PC-3 (cell line): Measurements from ENCODE around the gene SSTR3.

ENCODE experiments used
- EZH2 ChIP-seq: fragments of 300-600 bp; sonication (generic); IDR thresholded peaks from one replicate; pipeline ENCODE4 v1.6.1; 2017; ENCODE audit warnings: antibody characterized with exemption, mild to moderate bottlenecking, low read length; ENCODE audit not compliant: unreplicated experiment
- TF ChIP-seq, protein P1 (sequence below): fragments of 300-600 bp; sonication (generic); conservative IDR thresholded peaks from 2 replicates; pipeline ENCODE4 v1.5.1; 2017; ENCODE audit warnings: antibody characterized with exemption, low read depth, mild to moderate bottlenecking, low read length

DNA sequence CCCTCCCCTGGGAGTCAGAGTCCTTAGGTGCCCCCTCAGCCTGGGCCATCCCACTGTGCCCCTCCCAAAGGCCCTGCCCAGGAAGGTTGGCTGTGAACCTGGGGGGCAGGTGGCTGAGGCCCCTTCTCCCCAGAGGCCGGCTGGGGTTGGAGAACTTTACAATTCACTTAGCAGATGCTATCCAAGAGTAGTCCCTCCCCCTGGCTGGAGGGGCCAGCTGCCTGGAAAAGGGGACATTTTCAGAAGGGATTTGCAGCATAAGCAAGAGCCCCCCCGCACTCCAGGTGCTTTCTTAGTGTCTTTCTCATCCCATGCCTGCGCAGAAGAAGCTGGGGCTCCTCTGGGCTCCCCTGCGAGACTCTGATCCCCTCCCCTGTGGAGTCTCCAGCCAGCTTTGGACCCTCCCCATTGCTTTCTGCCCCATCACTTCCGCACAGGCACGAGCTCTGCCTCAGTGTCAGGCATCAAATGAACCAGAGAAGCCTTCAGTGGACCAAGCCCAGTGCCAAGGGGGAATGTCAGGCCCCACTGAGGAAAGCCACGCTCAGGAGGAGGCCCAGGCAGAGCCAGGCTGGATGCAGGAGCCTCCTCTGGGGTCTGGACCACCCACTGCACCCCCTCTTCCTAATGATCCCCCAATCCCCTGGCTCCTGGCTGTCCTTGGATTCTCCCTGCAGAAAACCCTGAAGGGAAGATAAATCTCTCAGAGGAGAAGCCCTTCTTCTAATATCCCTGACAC lies 3.7 kb downstream of the SSTR3 start:
- TF ChIP-seq, protein P1, sequence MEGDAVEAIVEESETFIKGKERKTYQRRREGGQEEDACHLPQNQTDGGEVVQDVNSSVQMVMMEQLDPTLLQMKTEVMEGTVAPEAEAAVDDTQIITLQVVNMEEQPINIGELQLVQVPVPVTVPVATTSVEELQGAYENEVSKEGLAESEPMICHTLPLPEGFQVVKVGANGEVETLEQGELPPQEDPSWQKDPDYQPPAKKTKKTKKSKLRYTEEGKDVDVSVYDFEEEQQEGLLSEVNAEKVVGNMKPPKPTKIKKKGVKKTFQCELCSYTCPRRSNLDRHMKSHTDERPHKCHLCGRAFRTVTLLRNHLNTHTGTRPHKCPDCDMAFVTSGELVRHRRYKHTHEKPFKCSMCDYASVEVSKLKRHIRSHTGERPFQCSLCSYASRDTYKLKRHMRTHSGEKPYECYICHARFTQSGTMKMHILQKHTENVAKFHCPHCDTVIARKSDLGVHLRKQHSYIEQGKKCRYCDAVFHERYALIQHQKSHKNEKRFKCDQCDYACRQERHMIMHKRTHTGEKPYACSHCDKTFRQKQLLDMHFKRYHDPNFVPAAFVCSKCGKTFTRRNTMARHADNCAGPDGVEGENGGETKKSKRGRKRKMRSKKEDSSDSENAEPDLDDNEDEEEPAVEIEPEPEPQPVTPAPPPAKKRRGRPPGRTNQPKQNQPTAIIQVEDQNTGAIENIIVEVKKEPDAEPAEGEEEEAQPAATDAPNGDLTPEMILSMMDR: no peak
- no peak for TF ChIP-seq EZH2
